ENCODE results near the gene OSBPL3.

- no peak for TF ChIP-seq CTCF (IDR thresholded peaks at IDR 0.05)
- no peak for TF ChIP-seq ZNF281 (CRISPR knock-in tag; IDR thresholded peaks at IDR 0.05)
- no peak for TF ChIP-seq ZNF263 (CRISPR knock-in tag; IDR thresholded peaks at IDR 0.05; ENCODE audit: low read depth)
These were observed 32.3 kb upstream of the OSBPL3 start for GRCh38 chr7:25012254-25012653.
